ENCODE results near the gene DLGAP1. TPM values are rescaled to one million over a fixed set of nuclear protein-coding genes. Genes with fewer than 3 reads are reported as not detected.

The DLGAP1 gene
- total RNA-seq, 1 experiment from 2014 or later: 23.2 TPM

DNA sequence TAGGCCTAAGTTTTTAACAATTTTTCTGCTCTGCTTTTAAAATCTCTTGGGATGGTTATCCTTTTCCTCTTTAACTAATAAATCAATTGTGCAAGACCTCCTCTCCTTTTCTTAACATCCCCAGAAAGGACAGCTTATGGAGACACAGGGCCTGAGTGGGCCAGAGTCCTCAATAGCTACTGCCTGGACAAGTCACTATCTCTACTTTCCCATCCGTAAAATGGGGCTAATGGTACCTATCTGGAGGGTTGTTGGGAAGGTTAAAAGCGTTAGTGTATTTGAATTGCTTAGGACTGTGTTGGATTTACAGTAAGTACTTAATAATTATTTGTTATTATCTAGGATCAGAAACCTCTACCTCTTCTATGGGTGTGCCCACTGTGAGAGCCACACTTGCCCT lies 945.1 kb downstream of the DLGAP1 start:
- H3K27me3 ChIP-seq (ENCODE audit: insufficient read depth, low read length): no peaks in the 10 kb centered on the region
- H3K4ac ChIP-seq (ENCODE audit: low read depth, low read length): no peak overlapping the region
- H3K14ac ChIP-seq (ENCODE audit: insufficient read depth, low read length): no peak overlapping the region
- H3K79me1 ChIP-seq (ENCODE audit: insufficient read depth, low read depth, low read length, poor library complexity, severe bottlenecking): no peaks in the 10 kb centered on the region
- H2BK20ac ChIP-seq (ENCODE audit: low read depth, low read length, poor library complexity, severe bottlenecking): no peak overlapping the region
- H3K4me1 ChIP-seq (ENCODE audit: insufficient read depth, low read length): no peaks in the 10 kb centered on the region; the same call in 1 of the 2 replicates
- no peaks in the 10 kb centered on the region for H4K20me1 ChIP-seq (ENCODE audit: control insufficient read depth, insufficient read depth, insufficient read length)
- no peak overlapping the region for H3K27ac ChIP-seq (ENCODE audit: insufficient read length, low read depth, low read length)
- Mint-ChIP-seq H3K27ac (no peak overlapping the region; a peak in 1 of 7 replicates), H3K36me3 (ENCODE audit: insufficient read depth in 1 of 3, low read depth in 3 of 3) (0 out of 7 replicates have a peak, but pooled peaks cover 0 to 2% (median 0%) of the 10 kb centered on the region in 3 experiments), H3K27me3 (ENCODE audit: low read depth) (no peaks in the 10 kb centered on the region), H3K4me3 (no peak overlapping the region), H3K9me3 (no peaks in the 10 kb centered on the region), H3K4me1 (peaks cover 39 to 45% of the 10 kb centered on the region in 2 experiments)
- no peak overlapping the region for H3T11ph ChIP-seq (ENCODE audit: low read length)
- H2BK120ac ChIP-seq (ENCODE audit: low read depth, low read length, poor library complexity, severe bottlenecking): no peak overlapping the region
- H3K79me2 ChIP-seq (ENCODE audit: insufficient read depth, low read length): no peaks in the 10 kb centered on the region
- no peaks in the 10 kb centered on the region for H3K9me3 ChIP-seq (ENCODE audit: control insufficient read depth, low read depth, low read length)
- H2AK5ac ChIP-seq (ENCODE audit: insufficient read length, low read length): no peak overlapping the region
- no peaks in the 10 kb centered on the region for H3K23me2 ChIP-seq (ENCODE audit: insufficient read length, low read depth, low read length, poor library complexity, severe bottlenecking)
- no peak overlapping the region for H2BK5ac ChIP-seq (ENCODE audit: insufficient read length, low read length)
- H3K18ac ChIP-seq (ENCODE audit: insufficient read length, low read depth, low read length): no peak overlapping the region
- no peak overlapping the region for H3K9ac ChIP-seq (ENCODE audit: extremely low read depth, insufficient read length, low read length)
- no peak overlapping the region for H4K5ac ChIP-seq (ENCODE audit: insufficient read length, low read depth, low read length)
- H3K56ac ChIP-seq (ENCODE audit: insufficient read length, low read depth, low read length): no peak overlapping the region
- TF ChIP-seq, protein P1, sequence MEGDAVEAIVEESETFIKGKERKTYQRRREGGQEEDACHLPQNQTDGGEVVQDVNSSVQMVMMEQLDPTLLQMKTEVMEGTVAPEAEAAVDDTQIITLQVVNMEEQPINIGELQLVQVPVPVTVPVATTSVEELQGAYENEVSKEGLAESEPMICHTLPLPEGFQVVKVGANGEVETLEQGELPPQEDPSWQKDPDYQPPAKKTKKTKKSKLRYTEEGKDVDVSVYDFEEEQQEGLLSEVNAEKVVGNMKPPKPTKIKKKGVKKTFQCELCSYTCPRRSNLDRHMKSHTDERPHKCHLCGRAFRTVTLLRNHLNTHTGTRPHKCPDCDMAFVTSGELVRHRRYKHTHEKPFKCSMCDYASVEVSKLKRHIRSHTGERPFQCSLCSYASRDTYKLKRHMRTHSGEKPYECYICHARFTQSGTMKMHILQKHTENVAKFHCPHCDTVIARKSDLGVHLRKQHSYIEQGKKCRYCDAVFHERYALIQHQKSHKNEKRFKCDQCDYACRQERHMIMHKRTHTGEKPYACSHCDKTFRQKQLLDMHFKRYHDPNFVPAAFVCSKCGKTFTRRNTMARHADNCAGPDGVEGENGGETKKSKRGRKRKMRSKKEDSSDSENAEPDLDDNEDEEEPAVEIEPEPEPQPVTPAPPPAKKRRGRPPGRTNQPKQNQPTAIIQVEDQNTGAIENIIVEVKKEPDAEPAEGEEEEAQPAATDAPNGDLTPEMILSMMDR (conservative IDR thresholded peaks at IDR 0.05): no peak
- H4K8ac ChIP-seq (replicated peaks; ENCODE audit: insufficient read length, low read depth, low read length): no peak overlapping the region
- H3K23ac ChIP-seq (ENCODE audit: insufficient read length, low read depth, low read length): no peak overlapping the region
- no peak overlapping the region for H4K91ac ChIP-seq (ENCODE audit: insufficient read length, low read depth, low read length)
- H2AFZ ChIP-seq (ENCODE audit: low read length): no peak overlapping the region
- H2BK15ac ChIP-seq (ENCODE audit: low read depth, low read length): no peak overlapping the region
- no peak overlapping the region for H2BK12ac ChIP-seq (ENCODE audit: insufficient read length, low read depth, low read length)
- no peak for DNase-seq
- H3K4me2 ChIP-seq (ENCODE audit: insufficient read depth, insufficient read length, low read length): no peak overlapping the region
- no CpG with 5 or more reads among the region's 2 CpGs for WGBS (ENCODE audit: extremely low coverage, insufficient read length, low lambda C conversion rate)
